Prostate gland (tissue), 2 donors: Measurements from ENCODE around the gene LOC101059915.
"Not testable (repeated sequence)": the region's sequence is repeated elsewhere in the genome, so short reads cannot be mapped to it uniquely, and the experiment has no call there.

Source experiments
- POLR2A ChIP-seq: fragments of 450-650 bp; IDR thresholded peaks from one replicate; pipeline ENCODE4 v1.6.1; 2016; ENCODE audit warnings: antibody characterized with exemption, mild to moderate bottlenecking
- POLR2AphosphoS5 ChIP-seq: sonication (generic); formaldehyde crosslinking; IDR thresholded peaks from one replicate; pipeline ENCODE4 v1.6.1; 2017; ENCODE audit warnings: antibody characterized with exemption
- TF ChIP-seq, protein P1 (sequence below), 4 experiments: fragments of 200-600 bp in 2 of 4; fragments of 450-650 bp in 2 of 4; sonication (generic) in 2 of 4; IDR thresholded peaks; 1 replicate in 3 of 4; 2 replicates in 1 of 4; pipeline ENCODE4 v1.5.1; 2016 to 2019; ENCODE audit warnings: antibody characterized with exemption in 4 of 4, mild to moderate bottlenecking in 2 of 4, moderate library complexity in 2 of 4

DNA sequence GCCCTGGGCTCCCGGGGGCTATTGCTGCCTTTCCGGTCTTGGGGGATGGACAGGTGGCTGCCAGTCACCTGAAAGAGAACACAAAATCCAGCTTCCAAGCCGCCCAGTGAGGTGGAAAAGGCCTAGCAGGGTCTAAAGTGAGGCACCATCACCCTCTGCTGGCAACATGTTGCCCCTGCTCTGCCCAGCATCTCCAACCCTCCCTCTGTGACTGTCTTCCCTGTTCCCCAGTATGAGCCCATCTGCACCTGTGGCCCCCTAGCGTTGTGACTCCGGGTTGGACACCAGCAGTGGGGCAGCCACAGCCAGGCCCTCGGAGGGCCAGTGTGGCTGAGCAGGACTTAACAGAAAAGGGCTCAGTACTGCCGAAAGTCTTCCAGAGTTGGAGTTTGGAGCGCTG lies 3.1 kb upstream of the LOC101059915 start:
- TF ChIP-seq, protein P1, sequence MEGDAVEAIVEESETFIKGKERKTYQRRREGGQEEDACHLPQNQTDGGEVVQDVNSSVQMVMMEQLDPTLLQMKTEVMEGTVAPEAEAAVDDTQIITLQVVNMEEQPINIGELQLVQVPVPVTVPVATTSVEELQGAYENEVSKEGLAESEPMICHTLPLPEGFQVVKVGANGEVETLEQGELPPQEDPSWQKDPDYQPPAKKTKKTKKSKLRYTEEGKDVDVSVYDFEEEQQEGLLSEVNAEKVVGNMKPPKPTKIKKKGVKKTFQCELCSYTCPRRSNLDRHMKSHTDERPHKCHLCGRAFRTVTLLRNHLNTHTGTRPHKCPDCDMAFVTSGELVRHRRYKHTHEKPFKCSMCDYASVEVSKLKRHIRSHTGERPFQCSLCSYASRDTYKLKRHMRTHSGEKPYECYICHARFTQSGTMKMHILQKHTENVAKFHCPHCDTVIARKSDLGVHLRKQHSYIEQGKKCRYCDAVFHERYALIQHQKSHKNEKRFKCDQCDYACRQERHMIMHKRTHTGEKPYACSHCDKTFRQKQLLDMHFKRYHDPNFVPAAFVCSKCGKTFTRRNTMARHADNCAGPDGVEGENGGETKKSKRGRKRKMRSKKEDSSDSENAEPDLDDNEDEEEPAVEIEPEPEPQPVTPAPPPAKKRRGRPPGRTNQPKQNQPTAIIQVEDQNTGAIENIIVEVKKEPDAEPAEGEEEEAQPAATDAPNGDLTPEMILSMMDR (IDR thresholded peaks at IDR 0.05) = not testable (repeated sequence)
- not testable (repeated sequence) for TF ChIP-seq POLR2A, POLR2AphosphoS5
